ENCODE results near the gene VAMP5. TPM values are rescaled to one million over a fixed set of nuclear protein-coding genes. Genes with fewer than 3 reads are reported as not detected.
A peak's percentile ranks its signal among the peaks of the same experiment; 100 is the strongest.

Gene VAMP5
- total RNA-seq, 1 experiment from 2014 or later: 0.59 TPM

- no peaks in the 10 kb centered on the region for H3K27me3 ChIP-seq (ENCODE audit: insufficient read depth, low read length)
- H2AK5ac ChIP-seq (ENCODE audit: insufficient read length, low read length): no peak overlapping the region
- H2BK15ac ChIP-seq (ENCODE audit: low read depth, low read length): no peak overlapping the region
- H2BK120ac ChIP-seq (ENCODE audit: low read depth, low read length, poor library complexity, severe bottlenecking): no peak overlapping the region
- H3K4me1 ChIP-seq (ENCODE audit: insufficient read depth, low read length): no peaks in the 10 kb centered on the region
- no peaks in the 10 kb centered on the region for H4K20me1 ChIP-seq (ENCODE audit: control insufficient read depth, insufficient read depth, insufficient read length)
- H3T11ph ChIP-seq (ENCODE audit: low read length): no peak overlapping the region
- Mint-ChIP-seq H3K36me3 (ENCODE audit: insufficient read depth in 1 of 3, low read depth in 3 of 3) (peaks cover 0 to 24% (median 21%) of the 10 kb centered on the region in 3 experiments; a peak in 5 of 7 replicates), H3K4me3 (0 out of 5 replicates have a peak overlapping the region, but pooled peaks of 1 of the 2 experiments have one; percentile 29), H3K27ac (peak overlapping the region in 1 of 3 experiments; percentile 86; a peak in 1 of 7 replicates), H3K9me3 (no peaks in the 10 kb centered on the region), H3K27me3 (ENCODE audit: low read depth) (no peaks in the 10 kb centered on the region; the same call in 1 of the 2 replicates), H3K4me1 (peaks cover 25 to 26% of the 10 kb centered on the region in 2 experiments)
- no CpG with 5 or more reads among the region's 14 CpGs for WGBS (ENCODE audit: extremely low coverage, insufficient read length, low lambda C conversion rate)
- H4K5ac ChIP-seq (ENCODE audit: insufficient read length, low read depth, low read length): no peak overlapping the region
- H3K79me1 ChIP-seq (ENCODE audit: insufficient read depth, low read depth, low read length, poor library complexity, severe bottlenecking): no peaks in the 10 kb centered on the region
- no peak overlapping the region for H3K27ac ChIP-seq (ENCODE audit: insufficient read length, low read depth, low read length)
- no peak overlapping the region for H3K14ac ChIP-seq (ENCODE audit: insufficient read depth, low read length)
- no peak for TF ChIP-seq CTCF (conservative IDR thresholded peaks at IDR 0.05)
- H4K91ac ChIP-seq (ENCODE audit: insufficient read length, low read depth, low read length): no peak overlapping the region
- no peak overlapping the region for H3K4ac ChIP-seq (ENCODE audit: low read depth, low read length)
- H3K18ac ChIP-seq (ENCODE audit: insufficient read length, low read depth, low read length): no peak overlapping the region
- no peak for DNase-seq
- H2AFZ ChIP-seq (ENCODE audit: low read length): no peak overlapping the region
- H3K23ac ChIP-seq (ENCODE audit: insufficient read length, low read depth, low read length): no peak overlapping the region
- H3K9ac ChIP-seq (ENCODE audit: extremely low read depth, insufficient read length, low read length): no peak overlapping the region
- H3K9me3 ChIP-seq (ENCODE audit: control insufficient read depth, low read depth, low read length): no peaks in the 10 kb centered on the region
- H2BK12ac ChIP-seq (ENCODE audit: insufficient read length, low read depth, low read length): no peak overlapping the region
- H3K4me2 ChIP-seq (ENCODE audit: insufficient read depth, insufficient read length, low read length): no peak overlapping the region
- H2BK20ac ChIP-seq (ENCODE audit: low read depth, low read length, poor library complexity, severe bottlenecking): no peak overlapping the region
- H3K56ac ChIP-seq (ENCODE audit: insufficient read length, low read depth, low read length): no peak overlapping the region
- no peak overlapping the region for H4K8ac ChIP-seq (replicated peaks; ENCODE audit: insufficient read length, low read depth, low read length)
- H2BK5ac ChIP-seq (ENCODE audit: insufficient read length, low read length): no peak overlapping the region
- peaks cover 14% of the 10 kb centered on the region for H3K23me2 ChIP-seq (ENCODE audit: insufficient read length, low read depth, low read length, poor library complexity, severe bottlenecking)
- H3K79me2 ChIP-seq (ENCODE audit: insufficient read depth, low read length): no peaks in the 10 kb centered on the region
These were observed 14.5 kb downstream of the VAMP5 start for GRCh38 chr2:85598594-85599340.

Measured in H9 (cell line).